DMS153 treated with DMSO at 0.1 percent for 48 hours (cell line): ENCODE data around the gene MRPL53.
"Not testable (repeated sequence)": the region's sequence is repeated elsewhere in the genome, so short reads cannot be mapped to it uniquely, and the experiment has no call there.

ENCODE experiments used
- DNase-seq: peaks from one replicate; lab custom pipeline; 2025; ENCODE audit not compliant: unreplicated experiment; lab: John Stamatoyannopoulos, UW

MRPL53 gene

DNA sequence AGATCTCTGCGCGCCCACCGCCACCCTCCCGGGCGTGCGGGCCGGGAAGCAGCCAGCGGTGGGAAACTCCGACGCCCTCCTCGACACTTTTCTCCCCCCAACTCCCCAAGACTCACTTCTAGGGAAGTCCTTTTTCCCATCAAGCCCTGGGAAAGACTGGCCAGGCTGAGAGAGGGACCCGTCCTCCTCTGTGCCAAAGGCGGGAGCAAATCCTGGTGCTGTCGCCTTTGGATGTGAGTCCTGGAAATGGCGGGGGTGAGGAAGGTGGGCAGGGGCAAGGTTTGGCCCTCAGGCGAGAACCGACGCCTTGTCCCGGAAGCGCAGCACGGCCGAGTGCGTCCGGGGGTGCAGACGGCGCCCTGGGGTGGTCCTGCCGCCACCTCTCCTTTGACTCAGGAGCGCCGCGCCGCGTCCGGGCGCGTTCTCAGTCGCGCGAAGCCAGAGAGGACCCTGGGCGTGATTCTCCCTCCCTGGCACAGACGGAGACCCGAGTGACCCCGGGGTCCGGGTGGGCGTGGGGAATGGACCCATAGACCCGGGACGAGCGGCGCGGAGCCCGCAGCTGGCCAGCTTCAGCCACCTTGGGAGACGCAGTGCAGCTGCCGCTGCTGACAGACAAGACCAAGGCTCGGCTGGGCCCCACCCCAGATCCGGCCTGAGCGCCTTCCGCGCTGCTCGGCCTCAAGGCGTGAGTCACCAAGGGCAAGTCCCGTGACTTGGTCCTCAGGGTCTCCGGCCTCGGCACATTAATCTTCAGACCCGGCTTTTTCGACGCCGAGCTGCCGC, 30.4 kb upstream of the MRPL53 start:
- no peak for DNase-seq

GRCh38 chr2:74502147-74502719, 29.8 kb upstream of the MRPL53 start:
- DNase-seq, result no peak

DNA sequence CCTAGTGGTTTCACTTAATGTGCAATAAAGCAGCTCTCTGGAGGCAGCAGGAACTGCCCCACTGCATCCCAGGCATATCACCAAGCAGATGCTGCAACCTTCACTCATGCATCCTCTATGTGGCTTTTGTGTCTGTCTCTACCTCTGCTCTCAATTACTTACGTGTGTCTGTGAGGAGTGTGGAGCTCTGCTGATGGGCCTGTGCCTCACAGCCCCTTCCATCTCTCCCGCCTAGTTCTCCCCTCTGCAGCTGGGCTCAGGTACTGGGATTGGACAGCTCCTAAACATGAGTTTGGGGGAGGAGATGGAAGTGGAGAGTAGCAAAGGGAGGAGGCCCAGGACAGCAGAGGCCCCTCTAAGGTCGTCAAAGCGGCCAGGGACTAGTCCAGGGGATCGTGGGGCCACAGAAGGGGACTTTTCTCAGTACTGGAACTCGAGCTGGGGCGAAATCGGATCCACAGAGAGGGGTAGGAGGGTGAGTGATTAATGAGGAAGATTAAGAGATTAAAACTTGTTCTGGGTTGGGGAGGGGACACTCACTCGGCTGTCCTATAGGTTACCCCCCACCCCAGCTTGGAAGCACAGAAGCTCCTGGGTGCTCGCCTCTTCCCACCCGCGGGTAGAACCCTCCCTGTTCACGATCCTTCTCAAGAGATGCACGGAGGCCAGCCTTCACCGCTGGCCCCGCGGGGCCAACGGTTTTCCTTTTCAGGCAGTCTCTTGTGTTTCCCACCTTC, 29.0 kb upstream of the MRPL53 start:
- DNase-seq, result no peak

GRCh38 chr2:74500578-74500946, 28.1 kb upstream of the MRPL53 start:
- DNase-seq, result no peak

DNA sequence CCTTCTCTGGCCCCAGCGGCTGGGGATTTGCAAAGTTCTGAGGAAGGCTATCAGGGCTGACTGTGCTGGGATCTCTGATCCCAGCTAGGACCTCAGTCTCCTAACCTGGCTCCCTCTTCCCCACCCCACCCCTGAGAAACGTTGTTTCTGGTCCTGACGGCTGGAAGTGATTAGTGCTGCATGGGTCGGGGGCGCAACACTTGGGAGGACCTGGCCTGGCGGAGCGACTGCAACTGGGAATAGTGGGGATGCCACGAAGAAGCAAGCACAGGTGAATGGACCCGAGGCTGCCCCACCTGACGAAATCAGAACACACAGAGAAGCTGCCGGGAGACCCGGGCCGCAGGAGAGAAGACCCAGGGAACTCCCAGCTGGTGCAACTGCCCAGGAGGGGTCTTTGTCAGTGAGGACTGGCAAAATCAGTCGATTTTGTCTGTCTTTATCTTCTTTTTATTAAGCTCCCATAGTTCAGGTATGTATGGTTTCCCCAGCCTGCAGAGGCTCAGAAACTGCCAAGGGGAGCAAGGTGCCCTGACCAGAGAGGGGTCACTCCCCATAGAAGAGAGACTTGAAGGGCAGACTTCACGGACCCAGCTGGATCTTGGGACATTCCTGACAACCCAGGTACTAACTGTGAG, 27.6 kb upstream of the MRPL53 start:
- DNase-seq, result no peak

- no peak for DNase-seq
Measured at GRCh38 chr2:74499267-74499939, 26.9 kb upstream of the MRPL53 start, which contains the start of gene LBX2. Gene LBX2 (minus strand): TSS chr2:74499603. CDS start chr2:74499537, 66 bp downstream.

DNA sequence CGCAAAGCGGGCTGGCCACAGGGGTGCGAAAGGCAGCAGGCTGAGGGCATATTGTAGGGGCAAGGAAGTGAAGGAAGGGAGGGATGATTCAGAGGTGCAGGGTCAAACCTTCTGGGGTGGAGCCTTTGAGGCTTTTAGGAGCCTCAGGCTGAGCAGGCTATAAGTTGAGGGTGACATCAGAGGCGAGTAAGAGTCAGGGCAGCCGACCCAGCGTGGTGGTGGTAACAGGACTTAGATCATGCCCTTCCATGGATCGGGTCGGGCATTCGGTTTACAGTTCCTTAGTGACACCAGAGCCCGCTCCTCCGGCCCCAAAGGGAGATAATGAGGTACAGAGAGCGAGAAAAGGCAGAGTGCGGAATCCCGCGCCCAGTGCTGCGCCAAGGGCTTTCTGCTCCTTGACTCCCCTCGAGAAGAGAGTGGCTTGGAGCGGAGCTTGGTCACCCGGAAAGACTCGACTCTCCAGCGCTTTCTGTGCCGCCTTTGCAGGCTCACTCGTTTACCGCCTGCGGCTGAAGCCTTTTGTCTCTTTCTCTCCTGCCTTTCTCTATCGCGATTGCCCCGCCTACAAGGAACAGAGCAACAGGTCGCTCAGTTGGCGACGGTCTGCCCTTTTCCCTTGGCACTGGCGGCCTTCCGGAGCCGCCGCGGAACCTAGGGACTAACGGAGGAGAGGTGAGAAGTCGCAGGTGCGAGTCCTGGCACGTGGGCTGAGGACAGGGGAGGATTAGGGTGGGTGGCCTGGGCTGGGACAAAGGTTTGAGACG, 26.2 kb upstream of the MRPL53 start:
- no peak for DNase-seq

DNA sequence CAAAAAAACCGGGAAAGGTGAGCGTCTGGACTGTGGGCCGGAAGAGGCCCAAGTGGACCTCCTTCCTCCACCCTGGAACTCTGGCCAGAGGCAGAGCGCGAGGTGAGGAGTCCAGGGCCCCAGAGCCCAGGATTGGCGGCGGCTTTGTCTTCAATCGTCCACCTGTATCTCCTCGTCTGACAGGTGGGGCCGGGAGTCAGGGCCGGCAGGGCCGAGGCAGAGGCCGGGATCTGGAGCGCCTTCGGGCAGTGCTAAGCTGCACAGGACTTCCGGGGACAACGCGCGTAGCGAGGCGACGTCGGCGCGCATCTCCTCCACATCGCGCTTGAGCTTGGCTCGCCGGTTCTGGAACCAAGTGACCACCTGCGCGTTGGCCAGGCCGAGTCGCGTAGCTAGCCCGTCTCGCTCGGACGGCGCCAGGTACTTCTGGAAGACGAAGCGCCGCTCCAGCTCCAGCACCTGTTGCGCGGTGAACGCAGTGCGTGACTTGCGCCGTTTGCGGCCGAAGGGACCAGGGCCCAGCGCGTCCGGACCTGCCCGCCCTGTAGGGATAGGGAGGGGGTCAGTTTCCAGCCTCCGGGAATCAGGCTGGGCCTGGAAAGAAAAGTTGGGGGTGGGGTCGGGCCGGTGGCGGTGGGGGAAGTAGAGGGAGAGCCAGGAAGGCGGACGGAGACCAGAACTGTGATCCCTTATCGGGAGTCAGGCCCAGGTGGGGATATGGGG, 25.5 kb upstream of the MRPL53 start:
- peak; percentile 41 for DNase-seq

DNA sequence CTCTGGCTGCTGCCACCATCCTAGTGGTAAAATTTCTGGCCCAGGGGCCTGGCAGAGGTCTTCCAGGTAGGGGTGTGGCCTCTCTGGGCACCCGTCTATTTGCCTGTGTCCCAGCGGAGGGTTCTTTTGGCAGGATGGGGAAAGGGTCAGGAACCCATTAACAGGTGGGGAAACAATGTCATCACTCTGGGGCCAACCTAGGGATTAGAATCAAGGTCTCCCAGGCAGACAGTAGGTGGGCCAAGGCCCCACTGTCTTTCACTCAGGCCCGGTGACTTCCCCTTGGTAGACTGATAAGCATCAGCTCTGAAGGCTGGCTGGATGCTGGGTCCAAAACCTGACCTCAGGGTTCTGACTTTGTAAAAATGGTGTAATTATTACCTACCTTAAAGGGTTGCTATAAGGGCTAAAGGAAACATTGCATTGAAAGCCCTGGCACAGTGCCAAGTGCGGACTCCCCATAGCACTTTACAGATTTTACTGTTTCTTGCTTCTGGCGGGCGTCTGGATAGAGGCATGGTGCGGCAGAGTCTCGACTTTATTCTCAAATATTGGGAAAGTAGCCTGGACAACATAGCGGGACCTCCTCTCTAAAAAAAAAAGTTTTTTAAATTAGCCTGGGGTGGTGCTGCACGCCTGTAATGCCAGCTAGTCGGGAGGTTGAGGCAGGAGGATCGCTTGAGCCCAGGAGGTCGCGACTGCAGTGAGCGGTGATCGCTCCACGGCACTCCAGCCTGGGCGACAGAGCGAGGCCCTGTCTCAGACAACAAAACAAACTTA, 24.7 kb upstream of the MRPL53 start:
- no peak for DNase-seq

- no peak for DNase-seq
Measured at GRCh38 chr2:74495440-74495839, 23.0 kb upstream of the MRPL53 start.

DNA sequence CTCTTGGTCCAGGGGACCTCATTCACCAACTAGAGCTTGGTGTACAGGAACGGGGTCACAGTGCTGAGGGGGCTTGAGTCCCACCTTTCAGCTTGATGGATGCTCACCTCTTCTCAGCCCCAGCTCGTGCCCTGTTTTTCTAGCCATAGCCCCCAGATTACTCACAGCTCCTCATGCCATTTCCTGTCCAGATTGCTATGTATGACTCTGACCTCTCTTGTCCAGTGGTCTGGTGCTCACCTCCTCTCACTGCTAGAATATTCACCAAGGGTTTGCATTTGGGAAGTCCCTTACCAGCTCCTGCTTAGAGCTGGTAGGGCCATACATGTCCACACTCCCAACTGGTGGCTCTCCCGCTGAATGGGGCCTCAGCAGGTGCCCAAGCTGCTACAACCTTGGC, 21.1 kb upstream of the MRPL53 start:
- DNase-seq, result no peak

DNA sequence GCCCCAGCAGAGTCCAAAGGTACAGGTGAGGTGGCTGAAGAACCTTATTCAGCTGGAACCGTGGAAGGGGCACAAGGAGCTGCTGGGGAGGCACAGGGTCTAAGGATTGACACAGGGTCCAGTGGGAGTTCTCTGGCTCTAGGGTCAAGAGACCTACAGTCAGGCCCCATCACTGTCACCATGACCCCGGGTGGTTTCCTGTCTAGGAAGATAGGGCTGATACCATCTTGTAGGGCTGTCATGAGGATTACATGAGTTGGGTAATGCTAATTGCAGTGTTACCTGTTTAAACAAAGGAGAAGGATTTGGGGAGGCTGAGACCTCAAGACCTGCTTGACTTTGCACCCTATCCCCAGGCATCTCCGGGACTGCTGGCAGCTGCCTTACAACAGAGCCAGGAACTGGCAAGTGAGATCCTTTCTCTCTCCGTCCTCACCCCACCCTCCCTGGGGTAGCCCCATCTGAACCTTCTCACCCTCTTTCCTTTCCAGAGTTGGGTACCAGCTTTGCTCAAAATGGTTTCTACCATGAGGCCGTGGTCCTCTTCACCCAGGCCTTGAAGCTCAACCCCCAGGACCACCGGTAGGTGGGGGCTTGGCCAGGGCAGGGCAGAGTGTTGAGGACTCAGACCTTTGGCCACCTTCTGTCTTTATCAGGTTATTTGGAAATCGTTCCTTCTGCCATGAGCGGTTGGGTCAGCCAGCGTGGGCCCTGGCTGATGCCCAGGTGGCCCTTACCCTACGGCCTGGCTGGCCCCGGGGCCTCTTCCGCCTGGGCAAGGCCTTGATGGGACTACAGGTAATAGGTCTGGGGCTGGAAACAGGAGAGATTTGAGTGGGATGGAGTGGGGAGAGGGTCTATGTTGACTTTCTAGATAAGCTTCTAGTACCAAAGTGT, 19.4 kb upstream of the MRPL53 start:
- DNase-seq, result no peak

GRCh38 chr2:74489906-74490305, 17.4 kb upstream of the MRPL53 start:
- no peak for DNase-seq

DNA sequence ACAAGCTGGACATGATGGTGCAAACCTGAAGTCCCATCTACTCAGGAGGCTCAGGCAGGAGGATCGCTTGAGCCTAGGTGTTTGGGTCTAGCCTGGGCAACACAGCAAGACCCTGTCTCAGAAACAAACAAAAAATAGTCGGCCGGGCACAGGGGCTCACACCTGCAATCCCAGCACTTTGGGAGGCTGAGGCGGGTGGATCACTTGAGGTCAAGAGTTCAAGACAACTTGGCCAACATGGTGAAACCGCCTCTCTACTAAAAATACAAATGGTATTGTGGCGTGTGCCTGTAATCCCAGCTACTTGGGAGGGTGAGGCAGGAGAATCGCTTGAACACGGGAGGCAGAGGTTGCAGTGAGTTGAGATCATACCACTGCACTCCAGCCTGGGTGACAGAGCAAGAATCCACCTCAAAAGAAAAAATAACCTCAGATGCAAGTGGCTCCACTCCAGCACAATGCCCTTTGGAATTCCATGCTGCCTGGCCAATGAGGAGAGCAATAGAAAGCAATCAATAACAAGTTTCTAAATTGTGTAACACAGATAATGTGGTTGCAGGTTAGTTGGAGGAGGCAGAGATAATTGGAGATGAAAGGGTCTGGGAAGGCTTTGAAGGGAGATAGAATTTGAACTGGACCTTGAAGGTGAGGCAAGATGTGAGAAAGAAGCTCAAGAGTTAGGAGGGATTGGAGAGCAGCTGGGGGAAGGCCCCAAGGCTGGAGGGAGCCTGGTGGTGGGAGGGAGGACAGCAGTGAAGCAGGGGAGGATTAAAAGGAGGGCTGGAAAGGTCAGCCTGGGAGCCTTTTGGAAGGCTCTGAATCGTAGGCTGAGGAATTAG, 16.4 kb upstream of the MRPL53 start:
- no peak for DNase-seq

- DNase-seq, result no peak
Measured at GRCh38 chr2:74486141-74486540, 13.7 kb upstream of the MRPL53 start.

DNA sequence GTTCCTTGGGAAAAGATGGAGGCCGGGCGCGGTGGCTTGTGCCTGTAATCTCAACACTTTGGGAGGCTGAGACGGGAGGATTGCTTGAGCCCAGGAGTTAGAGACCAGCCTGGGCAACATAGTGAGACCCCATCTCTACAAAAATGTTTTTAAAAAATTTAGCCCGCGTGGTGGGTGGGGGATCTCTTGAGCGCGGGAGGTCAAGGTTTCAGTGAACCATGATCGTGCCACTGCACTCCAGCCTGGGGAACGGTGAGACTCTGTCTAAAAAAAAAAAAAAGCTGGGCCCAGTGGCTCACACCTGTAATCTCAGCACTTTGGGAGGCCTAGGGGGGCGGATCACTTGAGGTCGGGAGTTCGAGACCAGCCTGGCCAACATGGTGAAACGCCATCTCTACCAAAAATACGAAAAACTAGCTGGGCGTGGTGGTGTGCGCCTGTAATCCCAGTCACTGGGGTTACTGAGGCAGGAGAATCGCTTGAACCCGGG, 11.2 kb upstream of the MRPL53 start:
- not testable (repeated sequence) for DNase-seq
